WTC11 (cell line): Measurements from ENCODE around the gene ZNF609.
"Not testable (repeated sequence)": the region's sequence is repeated elsewhere in the genome, so short reads cannot be mapped to it uniquely, and the experiment has no call there.

Experiments used
- CREM ChIP-seq: sonication (generic); formaldehyde crosslinking; IDR thresholded peaks from 2 replicates; pipeline ENCODE4 v1.8.1; 2022; ENCODE audit warnings: mild to moderate bottlenecking, missing genetic modification reagents, moderate library complexity
- JUN ChIP-seq: sonication (generic); formaldehyde crosslinking; IDR thresholded peaks from 2 replicates; pipeline ENCODE4 v1.8.0; 2023; ENCODE audit warnings: mild to moderate bottlenecking, missing genetic modification reagents
- PRRX2 ChIP-seq: fragments of 250-450 bp; sonication (Bioruptor Pico); IDR thresholded peaks from 2 replicates; pipeline ENCODE4 v1.8.0; 2021; ENCODE audit warnings: mild to moderate bottlenecking
- TEAD1 ChIP-seq: sonication (generic); formaldehyde crosslinking; IDR thresholded peaks from 2 replicates; pipeline ENCODE4 v1.8.0; 2022; ENCODE audit warnings: mild to moderate bottlenecking, missing genetic modification reagents
- TF ChIP-seq, protein P1 (sequence below): fragments of 200-600 bp; IDR thresholded peaks from 2 replicates; pipeline ENCODE4 v1.8.0; 2022; ENCODE audit warnings: antibody characterized with exemption
- TF ChIP-seq, protein P2 (sequence below): sonication (generic); formaldehyde crosslinking; IDR thresholded peaks from 2 replicates; pipeline ENCODE4 v1.8.0; 2022; ENCODE audit warnings: mild to moderate bottlenecking, missing genetic modification reagents
- TF ChIP-seq, protein P3 (sequence below): sonication (generic); formaldehyde crosslinking; conservative IDR thresholded peaks from 2 replicates; pipeline ENCODE4 v1.8.1; 2022; ENCODE audit warnings: mild to moderate bottlenecking, missing genetic modification reagents
- TF ChIP-seq, protein P4 (sequence below): sonication (generic); formaldehyde crosslinking; IDR thresholded peaks from 2 replicates; pipeline ENCODE4 v1.8.0; 2023; ENCODE audit warnings: missing genetic modification reagents

DNA sequence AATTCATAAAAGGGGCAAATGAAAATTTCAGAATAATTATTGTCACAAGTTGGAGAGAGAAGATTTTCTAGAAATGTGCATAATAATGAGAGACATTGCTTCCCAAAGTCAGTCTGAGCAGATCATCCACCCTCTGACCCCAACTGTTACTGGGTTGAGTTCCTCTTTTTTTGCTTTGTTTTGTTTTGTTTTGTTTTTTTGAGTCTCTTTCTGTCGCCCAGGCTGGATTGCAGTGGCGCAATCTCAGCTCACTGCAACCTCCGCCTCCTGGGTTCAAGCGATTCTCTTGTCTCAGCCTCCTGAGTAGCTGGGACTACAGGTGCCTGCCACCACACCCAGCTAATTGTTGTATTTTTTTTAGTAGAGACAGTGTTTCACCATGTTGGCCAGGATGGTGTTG is 179.4 kb downstream of the ZNF609 start:
- TF ChIP-seq, protein P1, sequence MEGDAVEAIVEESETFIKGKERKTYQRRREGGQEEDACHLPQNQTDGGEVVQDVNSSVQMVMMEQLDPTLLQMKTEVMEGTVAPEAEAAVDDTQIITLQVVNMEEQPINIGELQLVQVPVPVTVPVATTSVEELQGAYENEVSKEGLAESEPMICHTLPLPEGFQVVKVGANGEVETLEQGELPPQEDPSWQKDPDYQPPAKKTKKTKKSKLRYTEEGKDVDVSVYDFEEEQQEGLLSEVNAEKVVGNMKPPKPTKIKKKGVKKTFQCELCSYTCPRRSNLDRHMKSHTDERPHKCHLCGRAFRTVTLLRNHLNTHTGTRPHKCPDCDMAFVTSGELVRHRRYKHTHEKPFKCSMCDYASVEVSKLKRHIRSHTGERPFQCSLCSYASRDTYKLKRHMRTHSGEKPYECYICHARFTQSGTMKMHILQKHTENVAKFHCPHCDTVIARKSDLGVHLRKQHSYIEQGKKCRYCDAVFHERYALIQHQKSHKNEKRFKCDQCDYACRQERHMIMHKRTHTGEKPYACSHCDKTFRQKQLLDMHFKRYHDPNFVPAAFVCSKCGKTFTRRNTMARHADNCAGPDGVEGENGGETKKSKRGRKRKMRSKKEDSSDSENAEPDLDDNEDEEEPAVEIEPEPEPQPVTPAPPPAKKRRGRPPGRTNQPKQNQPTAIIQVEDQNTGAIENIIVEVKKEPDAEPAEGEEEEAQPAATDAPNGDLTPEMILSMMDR = not testable (repeated sequence)
- TF ChIP-seq TEAD1, JUN, CREM, PRRX2 (CRISPR knock-in tag): not testable (repeated sequence)
- TF ChIP-seq, protein P2, sequence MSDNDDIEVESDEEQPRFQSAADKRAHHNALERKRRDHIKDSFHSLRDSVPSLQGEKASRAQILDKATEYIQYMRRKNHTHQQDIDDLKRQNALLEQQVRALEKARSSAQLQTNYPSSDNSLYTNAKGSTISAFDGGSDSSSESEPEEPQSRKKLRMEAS (CRISPR knock-in tag) = not testable (repeated sequence)
- TF ChIP-seq, protein P3, sequence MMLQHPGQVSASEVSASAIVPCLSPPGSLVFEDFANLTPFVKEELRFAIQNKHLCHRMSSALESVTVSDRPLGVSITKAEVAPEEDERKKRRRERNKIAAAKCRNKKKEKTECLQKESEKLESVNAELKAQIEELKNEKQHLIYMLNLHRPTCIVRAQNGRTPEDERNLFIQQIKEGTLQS (CRISPR knock-in tag) = not testable (repeated sequence)
- TF ChIP-seq, protein P4, sequence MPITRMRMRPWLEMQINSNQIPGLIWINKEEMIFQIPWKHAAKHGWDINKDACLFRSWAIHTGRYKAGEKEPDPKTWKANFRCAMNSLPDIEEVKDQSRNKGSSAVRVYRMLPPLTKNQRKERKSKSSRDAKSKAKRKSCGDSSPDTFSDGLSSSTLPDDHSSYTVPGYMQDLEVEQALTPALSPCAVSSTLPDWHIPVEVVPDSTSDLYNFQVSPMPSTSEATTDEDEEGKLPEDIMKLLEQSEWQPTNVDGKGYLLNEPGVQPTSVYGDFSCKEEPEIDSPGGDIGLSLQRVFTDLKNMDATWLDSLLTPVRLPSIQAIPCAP (CRISPR knock-in tag) = not testable (repeated sequence)
